Smooth muscle cell (in vitro differentiated cells): ENCODE data around the gene MEFV. TPM values are rescaled to one million over a fixed set of nuclear protein-coding genes. Genes with fewer than 3 reads are reported as not detected.

Source experiments
- DNase-seq: peaks from one replicate; lab custom pipeline; 2025; ENCODE audit not compliant: unreplicated experiment; lab: John Stamatoyannopoulos, UW
- H2AFZ ChIP-seq: fragments of 200-600 bp; sonication (generic); 2 replicates; pipeline ENCODE4 v1.6.0; 2016; ENCODE audit warnings: antibody characterized with exemption, low read depth, mild to moderate bottlenecking
- H3F3A ChIP-seq: fragments of 200-600 bp; sonication (generic); 2 replicates; pipeline ENCODE4 v1.6.0; 2017; ENCODE audit warnings: antibody characterized with exemption, low read depth
- H3K27ac ChIP-seq: fragments of 200-600 bp; sonication (generic); 2 replicates; pipeline ENCODE4 v1.5.1; 2016; ENCODE audit warnings: low read depth, mild to moderate bottlenecking
- H3K27me3 ChIP-seq: fragments of 200-600 bp; sonication (generic); 2 replicates; pipeline ENCODE4 v1.6.1; 2016; ENCODE audit warnings: low read depth, mild to moderate bottlenecking
- H3K36me3 ChIP-seq: fragments of 200-600 bp; sonication (generic); 2 replicates; pipeline ENCODE4 v1.5.1; 2016; ENCODE audit warnings: low read depth
- H3K4me1 ChIP-seq: fragments of 200-600 bp; sonication (generic); 2 replicates; pipeline ENCODE4 v1.5.1; 2016; ENCODE audit warnings: low read depth
- H3K4me2 ChIP-seq: fragments of 200-600 bp; sonication (generic); 2 replicates; pipeline ENCODE4 v1.6.0; 2016; ENCODE audit warnings: mild to moderate bottlenecking
- H3K4me3 ChIP-seq: fragments of 200-600 bp; sonication (generic); 2 replicates; pipeline ENCODE4 v1.5.1; 2016; ENCODE audit warnings: mild to moderate bottlenecking
- H3K79me2 ChIP-seq: fragments of 200-600 bp; sonication (generic); 2 replicates; pipeline ENCODE4 v1.6.0; 2016; ENCODE audit warnings: low read depth, mild to moderate bottlenecking
- H3K9ac ChIP-seq: fragments of 200-600 bp; sonication (generic); 2 replicates; pipeline ENCODE4 v1.6.0; 2016; ENCODE audit warnings: low read depth
- H3K9me3 ChIP-seq: fragments of 200-600 bp; sonication (generic); replicated peaks from 2 replicates; pipeline ENCODE4 v1.5.1; 2016; ENCODE audit warnings: low read depth
- H4K20me1 ChIP-seq: fragments of 200-600 bp; sonication (generic); 2 replicates; pipeline ENCODE4 v1.6.0; 2016; ENCODE audit warnings: low read depth
- CTCF ChIP-seq: fragments of 200-600 bp; sonication (generic); IDR thresholded peaks from 2 replicates; pipeline ENCODE4 v1.5.1; 2017; ENCODE audit warnings: borderline replicate concordance, mild to moderate bottlenecking, antibody characterized with exemption; ENCODE audit not compliant: insufficient read depth, poor library complexity, severe bottlenecking
- WGBS: methylation state at CpG from one replicate; pipeline ENCODE4 v1.1.7; 2016; ENCODE audit warnings: low lambda C conversion rate; 5-methylcytosine and 5-hydroxymethylcytosine counted together
- polyA plus RNA-seq: library from polyadenylated mRNA; unstranded; fragments of >200 nt; fragmentation: Nextera tagmentation; extraction: Ambion mirVana; gene quantifications from 2 replicates; pipeline ENCODE4 v1.2.1, GENCODE V29; 2016
- total RNA-seq: library from RNA; depleted of rRNA; stranded (reverse); fragments of >200 nt; gene quantifications from 2 replicates; pipeline ENCODE4 v1.2.3, GENCODE V29; 2014

The MEFV gene
- total and polyA plus RNA-seq, 2 experiments from 2014 or later = not detected

GRCh38 chr16:3268294-3268693, 11.9 kb upstream of the MEFV start:
- no peaks in the 10 kb centered on the region for H3K9me3 ChIP-seq
- TF ChIP-seq CTCF = no peak
- no peaks in the 10 kb centered on the region for H3K36me3 ChIP-seq
- no peak overlapping the region for H3K4me2 ChIP-seq
- DNase-seq = no peak
- H3K4me3 ChIP-seq = no peak overlapping the region
- H3F3A ChIP-seq = no peaks in the 10 kb centered on the region
- H3K9ac ChIP-seq = no peak overlapping the region
- H3K27ac ChIP-seq = no peak overlapping the region
- no peaks in the 10 kb centered on the region for H3K79me2 ChIP-seq
- H4K20me1 ChIP-seq = no peaks in the 10 kb centered on the region
- H3K27me3 ChIP-seq = no peaks in the 10 kb centered on the region
- no peak overlapping the region for H2AFZ ChIP-seq
- H3K4me1 ChIP-seq = no peaks in the 10 kb centered on the region
- WGBS = 77% methylated on average over 1 of the region's 1 CpG

- H3K9me3 ChIP-seq = no peaks in the 10 kb centered on the region
- WGBS = 77% methylated on average over 5 of the region's 5 CpGs
- H3K4me1 ChIP-seq = no peaks in the 10 kb centered on the region
- TF ChIP-seq CTCF = peak; percentile 30
- H3K27ac ChIP-seq = no peak overlapping the region
- no peaks in the 10 kb centered on the region for H3K79me2 ChIP-seq
- no peaks in the 10 kb centered on the region for H3K27me3 ChIP-seq
- H3K4me2 ChIP-seq = no peak overlapping the region
- DNase-seq = no peak
- no peaks in the 10 kb centered on the region for H3K36me3 ChIP-seq
- H3K9ac ChIP-seq = no peak overlapping the region
- no peaks in the 10 kb centered on the region for H3F3A ChIP-seq
- no peaks in the 10 kb centered on the region for H4K20me1 ChIP-seq
- H3K4me3 ChIP-seq = no peak overlapping the region
- H2AFZ ChIP-seq = no peak overlapping the region
Observed at GRCh38 chr16:3266873-3267537, 10.6 kb upstream of the MEFV start.

DNA sequence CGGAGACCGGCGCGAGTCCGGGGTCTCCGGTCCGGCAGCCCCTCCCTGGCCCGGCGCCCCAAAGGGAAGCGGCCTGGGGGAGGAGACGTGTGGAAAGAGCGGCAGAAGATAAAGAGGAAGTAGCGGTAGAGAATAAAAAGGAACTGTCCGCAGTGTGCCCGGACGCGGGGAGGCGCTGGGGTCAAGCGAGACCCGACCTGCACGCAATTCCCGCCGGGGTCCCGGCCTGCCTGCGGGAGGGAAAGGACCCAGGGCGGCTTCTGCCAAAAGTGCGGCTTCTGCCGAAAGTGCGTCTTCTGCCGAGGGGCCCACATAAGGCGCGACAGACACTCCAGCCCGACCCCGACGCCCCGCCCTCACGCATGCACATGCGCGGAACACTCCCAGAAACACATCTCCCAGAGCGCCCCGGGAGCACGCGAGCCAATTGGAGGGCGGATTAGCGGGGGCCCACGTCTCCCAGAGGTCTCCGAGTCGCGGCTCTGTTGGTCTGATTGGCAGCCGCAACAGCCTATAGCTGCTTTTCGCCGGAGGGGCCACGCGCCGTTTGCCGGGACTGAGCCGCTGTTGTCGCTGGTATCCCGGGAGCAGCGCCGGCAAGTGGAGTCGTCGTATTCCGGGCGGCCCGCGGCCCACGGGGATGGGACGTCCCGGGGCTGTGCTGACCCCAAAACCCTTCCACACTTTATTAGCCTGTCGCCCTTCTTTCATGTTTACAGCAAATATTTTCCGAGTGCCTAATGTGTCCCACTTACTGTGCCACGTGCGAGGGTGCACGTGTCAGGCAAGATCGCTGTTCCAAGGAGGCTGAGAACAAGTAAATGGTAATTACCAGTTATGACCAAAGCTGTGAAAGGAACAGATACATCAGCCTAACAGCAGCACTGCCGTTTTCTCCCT, 8.0 kb upstream of the MEFV start:
- H3K4me2 ChIP-seq = peak overlapping the region; percentile 92
- H3K9ac ChIP-seq = peak overlapping the region; percentile 68
- TF ChIP-seq CTCF = no peak
- H3K27me3 ChIP-seq = no peaks in the 10 kb centered on the region
- no peaks in the 10 kb centered on the region for H3K4me1 ChIP-seq
- H3F3A ChIP-seq = no peaks in the 10 kb centered on the region
- 5% methylated on average over 69 of the region's 77 CpGs for WGBS
- H3K4me3 ChIP-seq = peak overlapping the region; percentile 72
- peak overlapping the region; percentile 78 for H3K27ac ChIP-seq
- peak overlapping the region; percentile 85 for H2AFZ ChIP-seq
- H3K36me3 ChIP-seq = no peaks in the 10 kb centered on the region
- H4K20me1 ChIP-seq = no peaks in the 10 kb centered on the region
- no peaks in the 10 kb centered on the region for H3K9me3 ChIP-seq
- DNase-seq = peak; percentile 91
- no peaks in the 10 kb centered on the region for H3K79me2 ChIP-seq
